ENCODE measurements around the gene TPH2.

The TPH2 gene

DNA sequence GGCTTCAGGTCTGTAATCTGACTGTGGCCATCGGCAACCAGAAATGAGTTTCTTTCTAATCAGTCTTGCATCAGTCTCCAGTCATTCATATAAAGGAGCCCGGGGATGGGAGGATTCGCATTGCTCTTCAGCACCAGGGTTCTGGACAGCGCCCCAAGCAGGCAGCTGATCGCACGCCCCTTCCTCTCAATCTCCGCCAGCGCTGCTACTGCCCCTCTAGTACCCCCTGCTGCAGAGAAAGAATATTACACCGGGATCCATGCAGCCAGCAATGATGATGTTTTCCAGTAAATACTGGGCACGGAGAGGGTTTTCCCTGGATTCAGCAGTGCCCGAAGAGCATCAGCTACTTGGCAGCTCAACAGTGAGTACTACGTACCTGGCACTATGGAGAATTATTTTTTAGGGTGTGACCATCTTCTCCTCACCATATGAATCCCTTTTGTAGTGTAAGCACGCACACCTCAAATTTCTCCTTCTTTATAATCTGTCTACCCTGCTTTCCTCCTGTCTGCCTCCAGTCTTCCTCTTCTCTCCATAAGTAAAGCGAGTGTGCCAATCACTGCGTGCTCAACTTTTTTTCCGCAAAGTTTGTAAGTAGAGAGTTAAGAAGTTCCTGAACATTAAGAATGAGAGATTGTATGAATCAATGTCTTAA is at the start of gene TPH2:
TPH2 (plus strand) TSS at position 118 of the 658 bp plus-strand sequence; CDS start at position 260, 142 bp downstream.
- DNase-seq: peak; percentile 30

DNA sequence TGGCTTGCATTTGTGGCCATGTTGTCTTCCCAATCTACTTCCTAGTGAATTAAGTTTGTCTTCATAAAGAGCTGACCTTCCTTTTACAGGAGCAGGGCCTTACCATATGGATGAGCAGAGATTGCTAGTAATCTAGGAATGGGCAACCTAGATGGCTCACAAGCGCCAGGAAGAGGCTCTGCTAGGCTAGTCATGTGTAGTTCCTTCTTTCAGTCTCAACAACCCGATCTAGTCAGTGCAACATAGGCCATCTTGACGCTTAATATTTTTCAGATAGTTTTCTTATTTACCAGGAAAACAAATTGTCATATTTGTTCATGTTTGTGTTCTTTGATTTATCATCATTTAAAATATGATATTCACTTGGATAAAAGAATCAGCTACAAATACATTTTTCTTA is 48.2 kb upstream of the TPH2 start:
- DNase-seq: no peak

DNA sequence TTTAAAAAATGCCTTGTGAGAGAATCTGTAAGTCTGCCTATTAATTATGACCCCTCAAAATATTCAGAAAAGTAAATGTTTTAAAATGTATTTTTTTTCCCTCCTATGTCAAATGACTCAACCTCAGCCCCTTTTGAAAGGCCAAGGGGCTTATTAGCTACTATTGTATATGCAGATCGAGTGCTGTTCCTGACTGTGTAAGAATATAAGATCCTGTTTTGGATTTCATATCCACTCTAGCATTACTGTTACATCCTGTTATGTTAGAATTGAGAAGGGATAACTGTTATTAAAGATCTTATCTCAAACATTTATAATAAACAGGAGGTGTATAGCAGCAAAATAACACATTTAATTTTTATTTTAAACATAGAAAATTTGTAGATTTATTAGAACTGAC is 46.6 kb upstream of the TPH2 start:
- DNase-seq: no peak

DNA sequence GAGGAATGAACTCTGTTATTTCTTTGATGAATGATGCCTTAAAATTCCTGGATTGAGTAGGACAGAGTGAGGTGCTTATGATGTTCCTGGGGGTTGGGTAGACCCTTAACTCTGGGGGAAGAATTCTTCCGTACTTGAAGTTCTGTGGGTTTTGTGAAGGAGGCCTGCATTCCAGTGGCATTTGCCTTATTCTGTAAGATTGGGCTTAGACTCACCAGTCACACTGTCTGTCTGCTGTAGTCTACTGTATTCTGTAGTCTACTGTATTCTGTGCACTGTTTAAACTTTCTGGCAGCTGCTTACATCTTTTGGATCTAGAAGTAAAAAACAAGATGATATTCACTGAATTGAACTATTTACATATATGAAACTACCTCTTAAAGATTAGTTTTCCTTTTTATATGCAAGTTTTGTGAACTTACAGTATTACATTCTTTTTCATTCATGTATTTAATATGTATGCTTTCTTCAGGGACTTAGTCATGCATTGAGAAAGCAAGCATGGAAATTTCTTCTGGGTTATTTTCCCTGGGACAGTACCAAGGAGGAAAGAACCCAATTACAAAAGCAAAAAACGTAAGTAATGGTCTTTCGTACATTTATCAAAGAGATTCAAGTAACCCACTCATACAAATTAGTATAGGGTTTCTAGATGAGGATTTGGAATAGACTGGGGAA is 42.3 kb upstream of the TPH2 start:
- DNase-seq: no peak

DNA sequence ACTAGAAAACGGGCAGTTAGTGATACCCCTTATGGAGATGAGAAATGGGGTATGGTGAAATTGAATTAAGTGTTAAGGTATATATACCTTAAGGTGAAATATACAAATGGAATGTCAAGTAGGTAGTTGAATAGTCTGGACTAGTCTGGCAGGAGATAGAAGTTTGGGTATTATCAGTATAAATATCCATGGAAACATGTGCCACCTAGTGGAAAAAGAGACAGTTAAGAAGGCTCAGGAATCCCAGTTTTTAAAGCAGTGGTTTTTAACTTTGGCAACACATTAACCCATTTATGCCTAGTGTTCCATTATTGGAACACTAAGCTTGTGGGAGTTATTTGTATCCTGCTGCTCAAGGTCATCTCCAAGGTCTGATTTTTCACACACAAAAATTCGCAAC is 38.6 kb upstream of the TPH2 start:
- no peak for DNase-seq

DNA sequence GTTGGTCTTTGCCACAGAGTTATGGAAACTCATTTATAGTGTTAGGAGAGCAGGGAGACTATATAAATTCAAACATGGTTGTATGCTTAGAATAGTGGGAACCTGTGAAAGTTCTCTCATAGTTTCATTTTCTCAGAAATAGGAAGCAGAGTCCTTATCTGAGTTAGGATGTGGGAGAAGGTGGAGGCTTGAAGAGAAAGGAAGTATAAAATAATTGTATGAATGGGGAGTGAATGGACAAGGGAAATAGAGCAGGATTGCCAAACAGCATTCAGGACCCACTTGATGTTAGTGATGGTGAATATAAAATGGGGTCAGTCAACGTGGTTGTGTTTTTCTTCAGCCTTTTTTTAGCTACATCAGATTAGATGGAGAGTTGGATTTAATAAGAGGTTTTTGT is 34.0 kb upstream of the TPH2 start:
- no peak for DNase-seq

DNA sequence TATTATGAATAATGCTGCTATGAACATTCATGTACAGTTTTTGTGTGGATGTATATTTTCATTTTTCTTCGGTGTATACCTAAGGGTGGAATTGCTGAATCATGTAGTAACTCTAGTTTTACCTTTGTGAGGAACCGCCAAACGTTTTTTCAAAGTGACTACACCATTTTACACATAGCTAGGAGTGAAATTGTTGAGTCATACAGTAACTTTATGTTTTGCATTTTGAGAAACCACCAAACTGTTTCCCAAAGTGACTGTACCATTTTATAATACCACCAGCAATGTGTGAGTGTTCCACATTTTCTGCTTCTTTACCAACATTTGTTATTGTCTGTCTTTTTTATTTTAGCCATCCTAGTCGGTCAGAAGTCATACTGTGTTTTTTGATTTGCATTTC is 3.1 kb upstream of the TPH2 start:
- no peak for DNase-seq

DNA sequence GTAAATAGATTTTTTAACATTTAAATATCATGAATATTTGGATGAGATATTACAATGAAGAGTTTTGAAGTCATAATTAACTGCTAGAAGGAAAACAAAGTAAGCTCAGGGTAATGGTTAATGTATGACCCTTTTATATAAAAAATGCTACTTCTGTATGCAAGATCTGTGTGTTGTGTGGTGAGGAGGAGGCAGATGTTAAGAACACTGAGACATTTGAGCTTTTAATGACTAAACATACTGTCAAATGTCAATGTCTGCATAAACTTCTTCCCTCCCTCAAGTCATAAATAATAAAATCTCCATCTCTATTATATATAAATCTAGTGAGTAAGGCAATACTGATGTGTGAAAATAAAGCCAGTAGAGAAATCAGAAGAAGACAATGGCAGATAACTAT is 1.4 kb downstream of the TPH2 start:
- no peak for DNase-seq

DNA sequence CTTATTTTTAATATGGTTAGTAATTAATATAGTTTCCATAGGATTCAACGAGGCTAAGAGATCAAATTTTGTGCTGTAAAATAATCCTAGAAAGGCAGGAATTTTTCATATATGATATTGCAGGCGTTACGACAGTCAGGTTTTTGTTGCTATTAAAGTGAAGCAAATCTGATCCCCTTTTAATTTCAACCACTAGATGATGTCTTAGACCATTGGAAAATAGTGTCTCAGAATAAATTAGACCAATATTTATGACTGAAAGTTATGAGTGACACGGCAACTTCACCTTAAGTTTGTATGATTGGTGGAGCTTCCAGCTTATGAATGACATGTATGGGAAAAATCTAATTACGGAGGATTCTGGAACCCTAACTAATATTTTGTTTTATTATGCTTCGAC is 2.5 kb downstream of the TPH2 start:
- DNase-seq: no peak

DNA sequence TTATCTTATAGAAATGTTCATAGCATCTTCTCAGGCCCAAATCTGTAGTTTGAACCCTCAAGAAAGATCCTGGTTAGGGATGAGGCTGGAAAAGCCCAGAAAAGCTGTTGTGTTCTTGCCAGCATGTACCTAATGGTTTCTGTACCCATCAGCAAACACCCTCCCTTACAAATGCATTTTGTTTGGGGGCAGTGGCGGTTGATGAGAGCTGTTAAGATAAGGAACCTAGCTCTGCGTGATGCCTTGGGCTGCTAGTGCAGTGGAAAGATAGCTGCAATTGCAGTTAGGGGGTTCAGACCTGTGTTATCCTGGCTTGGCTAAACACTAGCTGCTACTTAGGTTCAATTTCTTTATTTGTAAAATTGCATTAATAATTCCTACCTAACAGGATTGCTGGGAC is 3.6 kb downstream of the TPH2 start:
- DNase-seq: no peak

DNA sequence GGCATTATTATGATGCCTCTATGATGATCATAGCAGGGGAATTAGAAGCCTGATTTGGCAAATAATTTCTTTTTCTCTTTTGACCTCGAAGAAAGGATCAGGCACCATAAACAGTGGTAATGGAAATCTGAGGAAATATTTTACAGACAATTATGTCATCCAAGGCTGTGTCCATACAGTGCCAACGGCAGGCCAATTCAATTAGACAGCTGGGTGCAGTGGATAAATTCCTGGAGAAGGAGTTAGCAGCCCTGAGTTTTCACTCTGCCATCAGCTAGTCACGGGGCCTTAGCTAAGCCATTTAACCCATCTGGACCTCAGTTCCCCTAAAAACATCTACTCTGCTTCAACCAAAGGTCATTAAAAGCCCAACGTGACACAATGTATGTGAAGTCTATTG is 4.1 kb downstream of the TPH2 start:
- no peak for DNase-seq

DNA sequence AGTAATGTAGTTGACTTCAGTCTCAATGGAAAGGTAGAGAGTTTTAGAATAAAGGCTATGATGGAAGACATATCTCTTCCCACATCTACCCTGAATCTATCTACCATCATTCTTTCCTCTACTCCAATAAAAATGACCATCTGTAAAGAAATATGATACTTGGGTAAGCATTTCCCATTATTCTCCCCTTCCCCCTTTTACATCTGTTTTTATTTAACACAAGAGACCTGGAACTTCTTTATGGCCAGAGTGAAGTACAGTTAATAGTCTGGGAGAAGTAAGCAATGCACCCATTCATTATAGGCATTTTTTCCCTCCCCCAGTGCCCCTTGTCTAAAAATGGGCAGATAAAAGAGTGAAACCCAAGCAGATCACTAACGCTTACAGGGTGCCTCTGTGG is 6.5 kb downstream of the TPH2 start:
- no peak for DNase-seq

DNA sequence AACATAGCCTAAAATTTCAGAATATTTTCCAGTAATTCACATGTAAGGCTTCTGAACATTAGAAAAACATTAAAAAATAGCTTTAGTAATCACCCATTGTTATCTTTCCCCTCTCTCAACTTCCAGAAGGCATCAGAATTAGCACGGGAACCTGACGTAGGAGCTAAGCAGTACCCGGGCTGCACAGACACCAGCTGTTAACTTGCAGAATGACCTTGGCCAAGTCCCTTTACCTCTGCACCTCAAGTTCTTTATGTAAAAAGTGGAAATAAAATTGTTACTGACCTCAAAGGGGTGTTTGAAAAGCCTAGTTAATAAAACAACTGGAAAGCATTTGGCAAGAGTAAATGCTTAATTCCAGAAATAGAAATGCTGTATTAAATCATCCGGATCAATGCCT is 7.2 kb downstream of the TPH2 start:
- DNase-seq: no peak

DNA sequence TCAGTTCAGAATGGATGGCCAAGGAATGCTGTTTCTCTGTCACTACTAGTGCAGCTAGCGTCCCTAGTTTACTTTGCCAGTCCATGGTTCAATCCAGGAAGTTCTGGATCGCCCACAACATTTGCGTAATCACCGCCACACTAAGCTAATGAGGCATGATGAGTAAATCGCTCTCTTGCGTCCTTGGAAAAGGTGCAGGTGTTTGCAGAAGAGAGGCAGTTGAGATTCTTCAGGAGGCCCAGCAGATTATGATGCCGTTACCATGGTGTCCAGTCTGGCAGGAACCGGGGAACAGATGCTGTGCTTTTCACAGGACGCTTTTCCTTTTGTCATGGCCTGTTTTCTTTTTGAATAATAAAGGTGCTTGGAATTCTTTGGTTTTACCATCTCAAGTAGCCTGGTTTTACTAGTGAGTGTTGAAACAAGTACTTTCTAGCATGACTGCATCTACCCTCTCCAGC is 9.0 kb downstream of the TPH2 start:
- DNase-seq: no peak

DNA sequence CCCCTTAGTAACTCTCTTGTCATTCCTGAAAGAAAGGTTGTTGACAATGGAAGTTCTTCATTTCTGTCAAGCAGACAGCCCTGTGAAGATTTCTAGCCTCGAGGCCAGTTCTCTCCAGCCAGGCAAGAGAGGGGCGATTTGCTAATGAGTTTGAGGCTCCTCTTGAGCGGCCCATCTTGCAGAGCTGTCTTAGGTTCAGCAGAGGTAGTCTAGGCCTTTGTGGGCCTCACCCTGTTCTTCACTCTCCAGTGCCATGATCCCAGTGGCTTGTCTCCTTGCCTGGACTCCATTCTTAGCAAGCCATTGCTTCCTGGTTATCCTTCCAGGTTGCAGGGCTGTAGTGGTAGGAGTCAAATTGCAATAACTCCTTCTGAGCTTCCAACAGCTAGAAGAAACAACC is 9.7 kb downstream of the TPH2 start:
- no peak for DNase-seq

DNA sequence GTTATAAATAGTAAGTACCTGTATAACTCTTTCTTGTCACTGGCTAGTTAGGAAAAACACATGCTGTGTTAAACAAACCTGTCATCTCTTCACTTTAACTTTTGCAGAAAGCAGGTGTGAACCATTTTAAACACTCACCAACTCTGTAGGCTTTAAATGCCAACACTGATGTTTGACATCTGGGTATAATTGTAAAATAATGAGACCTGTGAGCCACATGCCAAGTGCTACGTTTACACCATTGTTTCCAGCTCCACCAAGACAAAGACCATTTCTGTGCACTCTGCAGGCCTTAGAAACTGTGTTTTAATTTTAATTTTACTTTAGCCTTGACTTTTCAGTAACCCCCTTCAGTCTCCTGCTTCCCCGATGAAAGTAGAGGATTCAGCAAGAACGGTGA is 11.0 kb downstream of the TPH2 start:
- no peak for DNase-seq

DNA sequence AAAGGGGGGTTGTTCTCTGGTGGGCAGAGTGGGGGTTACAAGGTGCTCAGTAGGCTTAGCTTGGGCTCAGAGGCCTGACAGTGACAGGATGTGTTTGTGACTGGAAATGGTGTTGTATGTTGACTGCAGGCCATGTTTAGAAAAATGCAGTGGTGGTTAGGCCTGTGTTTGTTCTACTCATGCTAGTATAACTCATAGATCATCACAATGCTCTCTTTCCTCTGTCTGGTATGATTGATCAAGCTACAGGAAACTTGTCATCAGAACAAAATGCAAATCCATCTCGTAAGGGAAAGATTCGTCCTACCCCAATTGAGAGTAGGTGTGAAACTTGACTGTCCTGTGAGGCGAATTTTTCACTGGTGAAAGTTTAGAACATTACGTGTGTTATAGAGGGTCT is 11.8 kb downstream of the TPH2 start:
- no peak for DNase-seq

DNA sequence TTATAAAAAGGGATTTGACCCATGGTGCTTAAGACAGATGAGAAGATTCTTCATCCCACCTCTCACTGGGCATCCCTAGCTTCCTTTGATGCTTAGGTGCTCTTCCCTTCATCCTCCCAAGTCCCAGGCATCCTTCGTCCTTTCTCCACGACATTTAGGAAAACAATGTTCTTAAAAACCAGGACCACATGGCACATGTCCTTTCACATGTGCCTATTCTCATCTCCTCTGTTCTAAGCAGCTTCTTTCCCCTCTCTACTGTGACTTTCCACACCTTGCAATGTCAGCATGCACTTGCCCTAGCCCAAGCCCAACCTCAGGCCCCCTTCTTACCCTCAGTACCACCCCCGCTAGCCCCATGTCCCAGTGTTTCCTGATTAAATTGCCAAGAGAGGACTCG is 12.2 kb downstream of the TPH2 start:
- DNase-seq: no peak

DNA sequence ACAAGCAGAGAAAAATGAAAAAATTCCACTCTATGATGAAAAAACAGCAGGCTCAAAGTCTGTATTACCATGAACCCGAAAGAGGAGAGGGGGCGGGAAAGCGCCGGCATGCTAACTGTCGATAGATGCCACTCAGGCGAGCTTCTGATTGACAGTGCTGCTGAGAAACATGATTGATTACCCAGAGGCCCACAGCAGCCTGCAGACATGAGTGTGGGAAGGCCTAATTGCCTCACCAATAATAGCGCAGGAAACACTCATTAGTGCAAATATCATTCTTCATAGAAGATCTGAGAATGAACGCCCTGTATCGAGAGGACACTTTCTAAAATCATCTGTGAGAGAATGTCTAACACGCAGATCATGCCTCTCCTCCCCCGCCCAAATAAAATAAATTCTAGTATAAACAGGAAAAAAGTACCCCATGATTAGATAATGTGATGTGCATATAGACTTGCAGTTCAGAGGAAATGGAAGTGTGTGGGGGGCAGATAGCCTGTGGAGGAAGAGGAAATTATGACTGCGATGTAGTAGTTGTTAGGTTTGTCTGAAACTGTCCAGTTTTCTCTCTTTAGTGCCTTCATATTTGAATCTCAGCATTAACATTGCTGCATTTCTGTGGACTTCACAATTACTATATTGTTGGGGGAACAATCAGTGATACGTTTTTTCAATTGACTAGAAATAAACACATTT is 15.6 kb downstream of the TPH2 start:
- no peak for DNase-seq

DNA sequence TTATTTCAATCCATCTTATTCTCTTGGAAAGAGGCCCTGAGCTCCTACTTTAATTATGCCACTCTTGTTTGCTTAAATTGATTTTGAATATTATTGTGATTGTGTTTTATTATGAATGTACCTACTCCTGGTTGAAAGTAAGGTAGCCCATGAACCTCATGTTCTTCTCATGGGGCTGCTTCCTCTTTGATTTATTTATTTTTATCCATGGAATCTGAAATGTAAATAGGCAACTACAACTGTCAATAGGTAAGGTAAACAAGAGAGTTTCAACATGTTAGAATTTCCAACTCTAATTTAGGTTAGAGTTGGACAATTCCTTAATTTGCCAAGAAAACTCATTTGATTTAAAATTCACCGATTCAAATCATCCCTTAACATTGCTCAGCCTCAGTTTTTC is 16.2 kb downstream of the TPH2 start:
- DNase-seq: no peak

DNA sequence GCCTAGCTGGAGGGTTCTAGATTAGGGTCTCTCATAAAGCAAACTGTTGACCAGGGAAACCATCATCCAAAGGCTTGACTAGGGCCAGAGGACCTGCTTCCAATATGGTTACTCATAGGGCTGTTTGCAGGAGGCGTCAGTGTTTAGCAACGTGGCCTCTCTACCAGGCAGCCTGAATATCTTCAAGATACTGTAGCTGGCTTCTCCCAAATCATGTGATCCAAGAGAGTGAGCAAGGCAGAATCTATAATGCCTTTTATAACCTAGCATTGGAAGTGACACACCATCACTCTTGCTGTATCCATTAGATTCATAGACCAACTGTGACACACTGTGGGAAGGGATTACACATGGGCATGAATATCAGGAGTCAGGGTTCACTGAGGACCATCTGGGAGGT is 17.3 kb downstream of the TPH2 start:
- DNase-seq: no peak

DNA sequence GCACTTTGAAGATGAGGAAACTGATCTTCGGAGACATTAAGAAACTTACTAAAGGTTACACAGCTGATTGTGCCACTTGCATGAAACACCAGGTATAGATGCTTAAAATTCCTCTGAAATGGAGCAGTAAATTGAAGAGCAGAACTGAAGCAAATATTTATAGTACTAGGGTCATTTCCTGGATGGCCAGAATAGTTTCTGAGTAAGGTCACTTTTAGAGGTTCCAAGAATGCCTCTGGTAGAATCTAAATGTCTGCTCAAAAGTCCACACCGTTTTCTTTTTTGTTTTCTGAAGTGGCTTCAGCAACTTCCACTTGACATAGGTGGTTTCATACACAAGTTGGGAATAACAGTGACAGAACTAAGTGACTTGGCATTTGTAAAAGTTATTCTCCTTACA is 19.4 kb downstream of the TPH2 start:
- DNase-seq: no peak

DNA sequence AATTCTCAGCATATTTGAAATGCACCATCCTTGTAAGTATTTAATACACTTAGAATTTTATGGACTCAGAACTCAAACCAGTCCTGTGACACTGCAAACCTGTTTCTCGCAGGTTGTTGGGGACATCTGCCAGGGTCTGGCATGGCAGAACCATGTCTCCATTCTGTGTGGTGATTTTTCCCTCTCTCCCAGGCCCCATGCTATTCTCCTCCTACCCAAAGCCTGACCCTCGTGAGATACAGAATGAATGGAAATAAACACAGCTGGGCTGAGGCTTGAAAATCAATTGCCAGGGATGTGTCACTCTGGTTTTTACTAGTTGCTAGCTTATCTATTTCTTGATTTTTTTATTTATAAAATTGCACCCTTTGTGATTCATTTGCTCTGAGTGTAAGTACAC is 19.8 kb downstream of the TPH2 start:
- DNase-seq: no peak

DNA sequence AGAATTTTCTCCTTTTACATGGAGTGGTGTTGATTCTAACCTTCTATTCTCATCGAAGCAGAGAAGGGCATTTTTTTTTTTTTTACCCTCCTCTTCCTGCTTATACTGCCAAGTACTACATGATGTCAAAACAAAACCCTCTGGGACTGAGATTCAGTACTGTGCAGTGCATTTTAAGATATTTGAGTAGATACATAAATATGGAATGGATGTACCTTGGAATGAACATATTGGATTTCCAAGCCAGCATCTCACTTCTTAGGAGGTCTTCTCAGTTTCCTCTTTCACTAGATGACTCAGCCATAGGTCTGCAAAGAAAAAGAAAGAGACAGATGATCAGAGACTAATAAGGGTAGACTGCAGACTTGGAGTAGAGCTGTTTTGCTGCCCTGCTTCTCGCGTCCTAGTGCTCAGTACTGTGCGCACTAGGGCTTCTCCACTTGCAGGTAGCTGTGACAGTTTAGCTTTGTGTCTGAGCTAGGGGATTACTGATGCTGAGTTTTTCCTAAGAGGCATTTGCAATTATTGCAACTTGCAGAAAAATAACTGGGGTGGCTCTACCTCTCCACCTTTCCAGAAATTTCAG is 20.4 kb downstream of the TPH2 start:
- DNase-seq: no peak
